ENCODE results near the gene DHRS1.
A peak's percentile ranks its signal among the peaks of the same experiment; 100 is the strongest.

DHRS1 gene

DNA sequence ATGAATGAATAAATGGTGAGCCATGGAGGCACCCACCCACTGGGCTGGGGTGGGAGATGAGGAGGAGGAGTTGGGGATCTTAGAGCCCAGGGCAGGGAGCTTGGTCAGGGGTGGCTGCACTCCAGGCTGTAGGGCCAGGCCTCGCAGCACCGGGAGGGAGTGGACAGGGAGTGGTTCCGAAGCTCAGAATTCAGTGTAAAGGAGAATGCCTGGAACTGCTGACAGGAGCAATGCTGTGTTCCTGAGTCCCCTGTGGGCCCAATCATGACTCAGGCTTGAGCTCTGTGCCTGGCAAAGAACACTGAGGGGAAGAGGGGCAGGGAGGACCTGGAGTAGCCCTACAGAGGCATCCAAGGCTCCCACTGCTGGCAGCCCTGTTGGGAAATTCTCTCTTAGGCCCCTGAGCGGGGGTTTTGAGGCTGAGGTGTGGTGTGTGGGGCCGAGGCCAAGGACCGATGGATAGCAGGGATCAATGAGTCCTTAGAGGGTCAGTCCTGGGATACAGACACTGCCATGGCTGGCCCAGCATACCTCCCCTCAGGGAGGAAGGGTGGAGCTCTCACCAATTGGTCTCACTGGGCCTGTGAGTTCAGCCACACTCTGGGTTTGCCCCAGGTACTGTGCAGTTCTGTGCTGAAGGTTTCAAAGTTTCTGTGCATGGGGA lies 18.7 kb downstream of the DHRS1 start:
- DNase-seq, result no peak

DNA sequence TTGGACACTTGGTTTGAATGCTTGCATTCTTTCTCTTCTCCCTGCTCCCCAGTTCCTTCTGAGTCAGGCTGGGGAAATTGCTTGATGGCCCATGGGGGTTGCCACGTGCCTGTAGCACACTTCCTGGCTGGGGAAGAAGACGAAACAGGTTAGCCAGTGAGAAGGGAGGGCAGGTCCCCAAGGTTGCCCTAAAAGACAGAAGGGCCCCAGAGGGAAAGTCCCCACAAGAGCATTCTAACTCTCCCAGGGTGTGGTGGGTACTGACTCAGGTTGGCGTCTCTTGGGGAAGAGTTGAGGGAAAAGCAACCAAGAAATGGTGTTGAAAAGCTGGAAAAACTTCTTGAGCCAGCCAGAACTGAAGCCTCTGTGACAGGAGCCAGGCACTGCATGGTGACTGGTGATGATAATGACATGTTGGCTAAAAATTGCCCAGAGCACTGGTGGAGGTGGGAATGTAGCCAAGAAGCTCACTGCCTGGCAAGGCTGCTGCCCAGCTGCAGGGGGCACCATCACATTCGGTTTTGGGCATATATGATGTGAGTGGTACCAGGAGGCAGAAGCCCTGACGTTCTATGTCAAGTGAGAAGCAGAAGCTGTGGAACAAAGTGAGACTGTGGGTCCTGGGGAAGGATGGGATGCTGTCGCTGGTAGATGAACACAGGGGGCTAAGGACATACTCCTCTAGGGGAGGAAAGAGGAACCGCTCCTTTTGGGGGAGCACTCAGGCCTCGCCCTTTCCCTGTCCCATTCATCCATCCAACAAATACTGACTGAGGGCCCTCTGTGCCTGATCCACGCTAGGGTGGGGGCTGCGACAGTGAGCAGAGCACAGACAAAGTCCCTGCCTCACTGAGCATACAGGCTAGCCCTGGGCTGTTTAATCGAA lies 20.0 kb downstream of the DHRS1 start:
- no peak for DNase-seq

DNA sequence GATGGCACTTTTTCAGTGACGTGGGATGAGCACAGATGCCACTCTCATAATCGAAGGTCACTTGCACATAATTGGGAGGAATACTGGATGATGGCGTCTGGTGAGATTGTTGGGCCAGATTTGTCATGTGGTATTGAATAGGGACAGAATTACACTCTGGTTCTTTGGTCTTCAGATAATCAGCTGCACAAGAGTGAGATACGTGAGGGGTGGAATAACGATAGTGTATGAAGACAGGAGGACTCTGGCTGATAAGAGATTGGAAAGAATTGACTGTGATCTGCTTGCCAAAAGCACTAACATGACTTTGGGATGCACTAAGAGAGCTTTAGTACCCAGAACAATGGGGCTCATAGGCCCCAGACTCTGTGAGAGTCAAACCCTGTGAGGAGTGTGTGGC lies 21.2 kb downstream of the DHRS1 start:
- DNase-seq, result no peak

DNA sequence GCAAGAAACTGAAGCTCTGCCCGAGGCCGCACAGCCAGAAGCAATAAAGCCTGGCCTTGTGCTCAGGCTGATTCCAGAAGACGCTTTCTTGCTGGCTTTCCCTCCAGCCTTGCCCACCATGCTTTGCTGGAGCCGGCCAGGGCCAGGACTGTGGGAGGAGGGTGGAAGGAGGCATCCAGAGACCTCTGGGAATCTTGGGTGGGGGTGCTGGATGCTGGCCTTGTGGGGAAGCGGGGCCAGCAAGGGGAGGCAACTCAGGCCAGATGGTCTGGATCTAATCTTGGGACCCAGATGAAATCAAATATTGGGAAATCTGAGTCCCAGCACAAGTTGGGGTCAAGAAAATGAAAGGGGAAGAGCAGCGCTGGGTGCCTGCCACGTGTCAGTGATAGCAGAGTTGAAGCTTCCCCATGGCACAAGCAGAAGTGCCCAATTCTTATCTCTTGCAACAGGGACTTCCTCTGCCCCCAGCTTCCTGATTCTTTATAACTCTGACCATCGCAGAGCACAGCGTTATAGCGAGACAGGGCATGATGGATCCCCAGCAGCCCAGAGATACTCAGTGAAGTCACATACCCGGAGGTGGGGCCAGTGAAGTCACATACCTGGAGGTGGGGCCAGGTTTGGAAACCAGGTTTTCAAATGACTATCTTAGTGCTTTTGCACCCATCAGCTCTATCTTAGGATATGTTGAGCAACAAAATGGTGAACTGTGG lies 21.8 kb downstream of the DHRS1 start:
- DNase-seq, result no peak

DNA sequence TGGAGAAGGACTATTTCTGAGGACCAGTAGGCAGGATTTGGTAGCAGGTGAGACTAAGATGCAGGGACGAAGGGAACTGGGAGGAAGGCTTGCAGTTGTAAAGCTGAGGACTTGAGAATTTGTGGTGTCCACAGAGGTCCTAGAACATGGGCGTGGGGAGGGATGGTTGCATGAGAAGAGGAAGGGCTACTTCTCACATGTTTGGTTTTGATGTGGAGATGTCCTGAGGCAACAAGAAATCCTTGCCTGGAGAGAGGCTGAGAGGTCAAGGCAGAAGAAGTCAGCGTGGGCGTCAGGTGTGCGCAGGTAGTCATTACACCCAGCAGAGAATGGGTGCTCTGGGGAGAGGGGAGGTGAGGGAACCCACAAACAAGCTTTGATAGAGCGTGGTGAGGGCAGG lies 22.5 kb downstream of the DHRS1 start:
- DNase-seq, result no peak

DNA sequence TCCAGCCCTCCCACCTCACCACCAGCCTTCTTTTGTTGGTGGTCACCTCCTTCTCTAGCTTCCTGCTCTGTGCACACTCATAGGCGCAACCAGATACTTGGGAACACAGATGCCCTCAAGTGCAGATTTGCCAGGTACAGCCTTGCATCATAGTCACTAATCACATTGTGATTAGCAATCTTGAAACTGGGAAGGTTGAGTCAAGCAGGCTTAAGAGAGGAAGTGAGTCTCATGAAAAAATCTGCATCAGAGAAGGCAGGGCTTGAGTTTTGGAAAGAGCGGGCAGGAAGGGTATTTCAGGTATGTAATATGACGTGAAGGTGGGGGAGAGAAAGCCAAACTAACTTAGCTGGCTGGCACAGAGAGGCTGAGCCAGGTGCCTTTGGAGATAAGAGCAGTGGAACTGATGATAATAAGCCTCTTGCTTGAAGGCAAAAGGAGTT lies 25.5 kb downstream of the DHRS1 start:
- DNase-seq, result no peak

DNA sequence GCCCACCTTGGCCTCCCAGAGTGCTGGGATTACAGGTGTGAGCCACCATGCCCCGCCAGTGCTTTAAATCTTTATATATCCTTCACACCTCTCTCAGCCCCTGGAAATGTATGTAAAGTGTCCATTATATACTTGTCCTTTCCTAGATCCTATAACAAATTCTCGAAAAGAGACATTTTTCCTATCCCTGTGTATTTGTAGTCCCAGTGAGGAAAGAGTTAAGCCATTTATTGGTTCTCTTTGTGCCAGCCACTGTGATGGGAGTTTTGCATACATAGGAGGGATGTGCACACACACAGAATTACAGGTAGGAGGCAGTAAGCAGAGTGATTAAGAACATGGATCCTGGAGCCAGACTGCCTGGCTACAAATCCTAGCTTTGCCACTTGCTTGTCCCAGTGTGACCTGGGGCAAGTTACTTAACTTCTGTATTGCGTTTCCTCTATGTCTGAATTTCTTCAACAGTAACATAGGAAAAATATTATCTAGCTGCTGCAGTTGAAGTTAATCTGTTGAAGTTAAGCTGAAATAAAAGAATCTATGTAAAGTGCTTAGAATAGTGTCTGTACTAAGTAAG lies 26.1 kb downstream of the DHRS1 start:
- DNase-seq, result peak in 1 of 2 experiments; percentile 39

DNA sequence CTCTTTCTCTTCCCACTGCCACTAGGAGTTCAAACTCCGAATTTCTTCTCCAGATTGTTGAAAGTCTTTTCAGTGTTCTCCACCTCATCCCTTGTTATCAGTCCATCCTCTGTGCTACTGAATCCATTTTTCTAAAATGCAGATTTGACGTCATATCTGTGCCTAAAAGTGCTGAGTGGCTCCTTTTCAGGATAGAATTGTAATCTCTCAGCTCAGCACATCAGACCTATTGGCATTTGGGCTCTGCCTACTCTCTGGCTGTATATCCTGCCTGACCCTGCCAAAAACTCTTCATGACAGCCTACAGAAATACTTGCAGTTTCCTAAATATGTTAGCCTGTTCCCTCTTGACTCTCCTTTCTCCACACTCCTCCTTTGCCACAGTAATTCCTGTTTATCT lies 27.1 kb downstream of the DHRS1 start:
- DNase-seq, result no peak

DNA sequence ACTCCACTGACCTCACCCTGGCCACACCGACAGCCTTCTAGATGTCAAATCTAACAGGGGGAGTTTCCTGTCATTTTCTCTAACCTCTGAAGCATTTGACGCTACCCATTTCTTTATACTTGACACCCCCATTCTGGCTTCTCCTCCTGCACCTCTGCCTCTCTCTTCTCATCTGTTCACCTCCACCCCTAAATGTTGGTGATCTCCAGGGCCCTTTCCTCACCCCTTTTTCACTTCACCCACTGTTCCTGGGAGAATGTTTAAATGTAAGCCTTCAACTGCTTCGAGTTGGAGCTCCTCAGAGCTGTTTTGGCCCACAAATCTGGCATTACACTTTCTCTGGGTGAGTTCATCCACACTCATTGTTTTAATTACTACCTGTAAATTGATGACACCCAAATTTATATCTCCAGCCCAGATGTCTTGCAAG lies 27.7 kb downstream of the DHRS1 start:
- DNase-seq, result no peak

DNA sequence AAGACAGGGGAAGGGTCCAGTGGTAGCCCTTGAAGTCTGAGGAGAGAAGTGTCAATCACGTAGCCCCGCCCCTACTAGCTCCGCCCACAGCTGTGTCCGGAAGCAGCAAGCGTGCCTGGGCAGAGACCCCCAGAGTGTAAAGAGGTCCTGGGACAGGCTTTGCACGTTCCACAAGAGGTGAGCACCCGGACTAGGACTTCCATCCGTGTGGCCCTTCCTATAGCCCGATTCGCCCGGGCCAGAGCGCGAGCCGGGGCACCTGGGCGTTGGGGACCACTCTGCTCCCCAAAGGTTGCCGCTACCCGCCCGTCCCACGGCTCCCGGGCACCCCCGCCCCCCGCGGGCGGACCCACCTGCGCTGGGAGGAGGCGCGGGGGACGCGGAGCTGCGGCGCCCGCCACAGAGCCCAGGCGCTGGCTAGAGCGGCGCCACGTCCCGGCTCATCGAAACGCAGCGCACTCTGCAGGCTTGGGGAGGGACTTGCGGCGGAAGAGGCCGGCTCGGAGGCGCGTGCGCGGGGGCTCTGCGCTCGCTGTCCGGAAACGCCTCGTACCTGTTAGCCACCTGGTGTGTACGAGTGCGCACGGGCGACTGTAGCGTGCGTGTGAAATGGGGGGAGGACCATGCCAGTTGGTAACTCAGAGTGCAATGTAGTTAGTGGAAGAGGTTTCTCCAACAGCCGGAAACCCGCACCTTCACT lies 28.3 kb downstream of the DHRS1 start, which contains the start of gene RABGGTA:
TSS of gene RABGGTA (minus strand) at position 464 of the 700 bp plus-strand sequence. CDS start 482 bp downstream, outside the sequence.
- peak; percentile 92 to 96 for DNase-seq

DNA sequence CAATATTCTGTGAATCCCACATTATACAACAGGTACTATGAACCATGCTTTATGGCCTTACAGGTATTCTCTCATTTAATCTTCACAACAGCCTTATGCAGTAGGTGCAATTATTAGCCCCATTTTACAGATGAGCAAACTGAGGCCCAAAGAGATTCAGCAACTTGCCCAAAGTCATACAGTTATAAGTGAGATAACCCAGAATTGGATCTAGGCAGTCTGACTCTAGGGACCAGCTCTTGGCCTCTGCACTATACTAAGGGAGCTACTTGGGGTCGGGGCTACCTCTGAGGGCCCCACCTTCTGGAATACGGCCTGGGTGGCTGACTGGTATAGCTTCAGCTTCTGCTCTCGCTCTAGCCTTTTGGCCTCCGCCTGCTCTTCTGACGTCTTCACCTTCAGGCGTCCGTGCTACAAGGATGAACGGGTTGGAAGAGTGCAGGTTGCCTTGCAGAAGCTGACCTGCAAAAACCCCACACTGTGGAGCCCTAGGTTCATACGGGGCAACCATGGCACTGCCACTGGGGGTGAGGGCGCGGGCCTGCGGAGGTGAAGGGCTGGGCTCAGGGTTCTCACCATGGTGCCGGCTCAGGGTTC lies 28.9 kb downstream of the DHRS1 start:
- peak; percentile 57 to 63 for DNase-seq

DNA sequence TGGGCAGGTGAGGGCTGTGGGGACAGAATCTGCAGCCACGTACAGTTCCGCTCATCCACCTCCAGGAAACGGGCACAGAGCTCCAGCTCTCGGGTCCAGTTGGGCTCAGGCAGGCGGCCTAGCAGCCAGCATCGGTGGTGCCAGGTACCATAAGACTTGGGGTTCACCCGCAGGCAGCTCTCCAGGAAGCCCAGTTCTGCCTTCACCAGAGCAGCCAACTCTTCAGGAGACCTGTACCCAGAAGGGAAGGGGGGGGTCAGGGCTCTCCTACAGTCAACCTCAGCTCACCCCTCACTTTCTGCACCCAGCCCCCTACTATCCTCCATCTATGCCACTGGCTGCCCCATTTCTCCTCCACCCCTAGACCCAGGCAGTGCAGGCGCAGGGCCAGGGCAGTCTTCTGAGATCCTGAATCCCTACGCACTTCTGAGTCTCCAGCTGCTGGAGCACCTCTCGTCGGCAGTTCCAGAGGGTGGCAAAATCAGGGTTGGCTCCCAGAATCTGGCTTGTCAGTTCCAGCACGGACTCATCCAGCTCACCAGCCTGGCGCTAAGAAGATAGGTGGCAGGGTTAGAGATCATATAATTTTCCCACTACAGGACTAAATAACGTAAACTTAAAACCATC lies 29.6 kb downstream of the DHRS1 start:
- DNase-seq, result no peak

DNA sequence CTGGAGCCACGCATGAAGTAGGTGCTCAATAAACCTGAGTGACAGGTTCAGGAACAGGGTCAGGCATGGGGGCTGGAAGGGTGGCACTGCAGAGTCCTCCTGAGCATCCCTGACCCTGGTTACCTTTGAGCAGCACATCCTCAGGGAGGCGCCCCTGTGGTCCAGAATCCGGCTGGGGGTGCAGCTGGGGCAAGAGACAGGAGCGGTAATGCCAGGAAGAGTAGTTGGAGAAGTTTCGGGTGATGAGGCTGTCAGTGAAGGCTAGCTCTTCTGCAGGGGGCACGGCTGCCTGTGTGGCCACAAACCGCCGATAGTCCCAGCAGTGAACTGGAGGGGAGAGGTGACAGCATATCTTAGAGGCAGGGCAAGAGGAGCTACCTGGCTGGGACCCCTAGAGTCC lies 30.2 kb downstream of the DHRS1 start:
- DNase-seq, result no peak

DNA sequence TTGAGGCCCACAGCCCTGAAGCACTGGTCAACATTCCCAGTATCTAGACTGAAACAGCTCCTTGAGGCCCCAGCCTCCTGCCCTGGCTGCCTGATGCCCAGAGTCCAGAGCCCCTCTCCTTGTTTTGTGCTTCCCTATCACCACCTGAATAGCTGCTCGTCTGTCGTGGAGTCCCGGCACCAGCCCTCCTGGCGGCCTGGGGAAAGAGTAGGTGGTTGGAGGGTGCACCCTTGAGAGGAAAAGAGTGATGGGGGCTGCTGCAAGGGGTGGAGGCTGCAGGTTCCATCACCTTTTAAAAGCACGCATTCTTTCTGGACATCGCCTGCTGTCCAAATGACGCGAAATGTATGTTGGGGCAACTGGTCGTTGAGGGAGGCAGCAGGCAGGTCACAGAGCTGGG lies 31.4 kb downstream of the DHRS1 start:
- DNase-seq, result no peak

DNA sequence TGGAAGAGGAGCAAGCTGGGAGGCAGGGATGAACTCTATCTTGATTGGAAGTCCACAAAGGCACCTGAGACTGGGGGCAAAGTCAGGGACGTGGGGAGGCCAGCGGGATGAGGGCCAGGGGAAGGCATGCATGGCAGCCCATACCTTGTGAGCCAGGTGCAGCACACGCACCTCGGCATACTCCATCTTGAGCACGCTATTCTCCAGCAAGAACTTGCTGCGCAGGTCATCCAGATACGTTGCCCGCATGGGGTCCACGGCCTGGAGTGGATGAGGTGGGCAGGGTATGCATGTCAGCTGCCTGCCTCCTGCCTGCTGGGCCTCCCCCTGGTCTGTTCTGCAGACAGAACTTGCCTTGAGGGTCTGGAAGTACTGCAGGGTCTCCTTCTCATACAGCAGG lies 32.1 kb downstream of the DHRS1 start:
- no peak for DNase-seq

DNA sequence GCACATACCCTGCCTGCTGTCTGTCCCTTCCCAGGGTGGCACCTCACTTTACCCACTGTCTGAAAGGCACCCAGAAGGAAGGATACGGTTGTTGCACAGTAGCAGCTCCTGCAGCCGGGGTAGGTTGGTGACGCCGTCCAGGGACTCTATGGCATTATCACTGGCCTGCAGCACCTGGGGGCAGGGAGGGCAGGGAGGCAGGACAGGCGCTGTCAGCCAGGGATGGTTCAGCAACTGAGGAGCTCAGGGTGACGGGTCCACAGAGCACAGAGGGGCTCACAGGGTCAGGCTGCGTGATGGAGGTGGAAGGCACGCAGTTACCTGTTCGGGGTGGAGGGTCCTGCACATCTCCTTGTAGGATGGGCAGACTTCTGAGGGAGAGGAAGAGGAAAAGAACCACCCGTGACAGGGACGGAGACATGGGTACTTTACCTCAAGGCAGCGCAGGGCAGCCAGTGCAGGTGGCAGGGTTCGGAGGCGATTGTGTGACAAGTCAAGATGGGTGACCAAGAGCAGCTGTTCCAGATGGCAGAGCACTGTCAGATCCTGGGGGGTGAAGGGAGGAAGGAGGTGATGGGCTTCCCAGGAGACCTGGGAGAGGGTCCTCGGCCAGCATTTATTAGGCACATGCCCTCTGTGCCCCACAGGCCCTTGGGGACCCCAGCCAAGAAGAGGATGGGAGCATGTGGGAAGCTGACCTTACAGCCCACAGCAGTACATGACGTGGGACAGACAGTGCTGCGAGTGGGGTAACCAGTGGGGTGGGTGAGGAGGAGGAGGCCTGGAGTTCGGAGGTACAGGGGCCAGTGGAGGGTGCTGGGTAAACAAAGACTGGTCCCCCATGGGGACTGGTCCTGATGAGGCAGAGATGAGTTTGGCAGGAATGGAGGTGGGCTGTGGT lies 33.0 kb downstream of the DHRS1 start:
- DNase-seq, result no peak

DNA sequence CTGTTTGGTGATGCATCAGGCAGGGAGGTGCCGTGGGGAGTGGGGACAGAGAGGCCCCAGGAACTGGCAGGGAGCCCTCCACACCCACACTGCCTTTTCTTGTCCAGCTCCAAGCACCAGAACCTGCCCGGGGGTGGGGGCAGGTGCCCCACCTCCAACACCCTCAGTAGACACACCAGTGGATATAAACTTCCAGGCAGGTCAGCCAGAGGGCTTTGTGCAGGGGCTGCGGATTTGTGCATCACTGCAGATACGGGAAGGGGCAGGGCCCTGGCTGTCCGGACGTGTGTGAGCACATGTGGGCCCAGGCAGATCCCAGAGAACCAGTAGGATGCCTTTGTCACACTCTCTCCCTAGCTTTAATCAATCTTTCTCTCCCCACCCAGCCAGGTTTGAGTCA lies 35.3 kb downstream of the DHRS1 start:
- no peak for DNase-seq

DNA sequence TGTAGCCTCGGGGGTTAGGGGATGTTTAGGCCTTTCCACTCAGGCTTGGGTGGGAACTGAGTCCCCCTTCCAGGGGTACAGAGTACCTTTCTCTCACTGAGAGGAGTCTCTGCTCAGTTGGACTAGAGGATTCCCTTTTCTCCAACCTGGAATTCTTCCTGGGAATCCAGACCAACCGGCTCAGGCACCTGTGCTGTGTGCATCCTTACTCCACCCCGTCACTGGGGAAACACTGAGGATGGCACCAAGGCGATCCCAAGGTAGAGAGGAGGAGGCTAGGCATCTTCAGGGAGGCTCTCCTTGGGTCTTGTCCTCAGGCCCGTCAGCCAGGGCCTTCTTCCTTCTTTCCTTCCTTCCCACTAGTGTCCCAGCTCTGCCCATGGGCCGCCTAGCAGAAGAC lies 35.7 kb downstream of the DHRS1 start:
- DNase-seq, result no peak

DNA sequence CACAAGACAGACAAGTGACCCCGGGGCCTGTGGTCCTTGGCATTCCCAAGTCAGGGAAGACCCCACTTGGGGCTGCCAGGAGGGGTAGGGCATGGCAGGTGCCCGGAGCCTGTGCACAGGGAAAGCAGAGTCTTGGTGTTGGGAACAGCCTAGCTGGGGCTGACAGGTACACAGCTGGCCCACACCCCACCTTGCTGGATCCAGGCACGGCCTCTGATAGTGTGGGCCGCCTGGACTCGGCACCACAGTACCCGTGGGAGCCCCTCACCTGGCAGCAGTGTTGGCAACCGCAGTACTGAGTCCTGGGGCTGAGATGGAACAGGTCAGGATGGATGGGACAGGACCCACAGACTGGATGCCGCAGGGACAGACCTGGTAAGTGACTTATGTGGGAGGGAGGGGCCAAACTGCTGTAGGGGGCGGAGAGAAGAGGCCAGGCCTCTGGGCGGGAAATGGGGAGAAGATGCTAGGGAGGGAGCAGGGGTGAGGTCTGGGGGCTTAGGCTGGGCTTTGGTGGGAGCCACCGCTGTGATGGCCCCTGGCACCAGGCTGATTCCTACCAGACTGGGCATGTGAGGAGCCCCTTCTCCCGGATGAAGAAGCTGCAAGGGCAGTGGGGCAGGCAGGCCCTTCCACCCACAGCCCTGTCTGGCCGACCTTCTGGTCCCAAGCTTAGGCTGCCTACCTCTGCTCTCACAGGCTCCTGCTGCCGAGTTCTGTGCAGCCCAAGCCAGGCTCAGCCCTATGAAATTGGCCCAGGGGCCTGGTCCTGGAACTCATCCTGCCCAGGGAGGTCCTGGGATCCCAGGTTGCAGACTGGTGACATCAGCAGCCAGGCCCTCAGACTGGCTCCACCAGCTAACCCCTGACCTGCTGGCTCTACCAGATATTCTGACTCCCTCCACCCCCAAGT lies 36.5 kb downstream of the DHRS1 start, which contains the start of gene TGM1:
TSS of gene TGM1 (minus strand) at position 357 of the 913 bp plus-strand sequence. CDS start 825 bp downstream, outside the sequence.
- DNase-seq, result no peak

Data from NCI-H524 (cell line).